Cardiac fibroblast (primary cell): ENCODE results near the gene ATP8A2.

Experiments
- DNase-seq, 2 donors: peaks; one replicate each; pipeline versions ENCODE4 v3.0.0 to v3.0.0-alpha.2; 2010; ENCODE audit warnings: low read depth in 2 of 2
- H3K4me3 ChIP-seq, 2 donors: replicated peaks in 1 of 2; 1 replicate in 1 of 2; 2 replicates in 1 of 2; pipeline ENCODE4 v1.5.1; 2011; ENCODE audit warnings: low read depth in 2 of 2, low read length in 2 of 2, mild to moderate bottlenecking in 2 of 2, moderate library complexity in 1 of 2
- TF ChIP-seq, protein P1 (sequence below): IDR thresholded peaks from one replicate; pipeline ENCODE4 v1.5.1; 2011; ENCODE audit warnings: low read depth, mild to moderate bottlenecking, low read length, inconsistent platforms

Gene ATP8A2

DNA sequence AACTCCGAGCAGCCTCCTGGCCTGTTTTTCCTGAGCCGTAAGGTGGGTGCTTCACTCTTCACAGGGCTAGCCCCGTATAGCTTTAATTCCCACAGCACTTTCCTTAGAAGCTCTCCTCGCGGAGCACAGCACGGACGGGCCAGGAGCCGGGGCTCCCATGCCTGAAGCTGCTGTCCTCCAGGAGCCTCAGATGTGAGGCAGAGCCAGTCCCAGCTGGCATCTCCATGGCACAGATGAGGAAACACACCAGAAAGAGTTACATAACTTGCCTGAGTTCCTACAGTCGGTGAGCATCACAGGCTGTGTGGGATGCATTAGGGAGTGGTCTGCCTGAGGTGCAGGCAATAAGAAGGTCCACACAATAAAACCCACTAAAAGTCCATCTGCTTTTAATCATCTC, 118.5 kb downstream of the ATP8A2 start:
- H3K4me3 ChIP-seq: no peak overlapping the region
- DNase-seq: no peak
- TF ChIP-seq, protein P1, sequence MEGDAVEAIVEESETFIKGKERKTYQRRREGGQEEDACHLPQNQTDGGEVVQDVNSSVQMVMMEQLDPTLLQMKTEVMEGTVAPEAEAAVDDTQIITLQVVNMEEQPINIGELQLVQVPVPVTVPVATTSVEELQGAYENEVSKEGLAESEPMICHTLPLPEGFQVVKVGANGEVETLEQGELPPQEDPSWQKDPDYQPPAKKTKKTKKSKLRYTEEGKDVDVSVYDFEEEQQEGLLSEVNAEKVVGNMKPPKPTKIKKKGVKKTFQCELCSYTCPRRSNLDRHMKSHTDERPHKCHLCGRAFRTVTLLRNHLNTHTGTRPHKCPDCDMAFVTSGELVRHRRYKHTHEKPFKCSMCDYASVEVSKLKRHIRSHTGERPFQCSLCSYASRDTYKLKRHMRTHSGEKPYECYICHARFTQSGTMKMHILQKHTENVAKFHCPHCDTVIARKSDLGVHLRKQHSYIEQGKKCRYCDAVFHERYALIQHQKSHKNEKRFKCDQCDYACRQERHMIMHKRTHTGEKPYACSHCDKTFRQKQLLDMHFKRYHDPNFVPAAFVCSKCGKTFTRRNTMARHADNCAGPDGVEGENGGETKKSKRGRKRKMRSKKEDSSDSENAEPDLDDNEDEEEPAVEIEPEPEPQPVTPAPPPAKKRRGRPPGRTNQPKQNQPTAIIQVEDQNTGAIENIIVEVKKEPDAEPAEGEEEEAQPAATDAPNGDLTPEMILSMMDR: no peak

DNA sequence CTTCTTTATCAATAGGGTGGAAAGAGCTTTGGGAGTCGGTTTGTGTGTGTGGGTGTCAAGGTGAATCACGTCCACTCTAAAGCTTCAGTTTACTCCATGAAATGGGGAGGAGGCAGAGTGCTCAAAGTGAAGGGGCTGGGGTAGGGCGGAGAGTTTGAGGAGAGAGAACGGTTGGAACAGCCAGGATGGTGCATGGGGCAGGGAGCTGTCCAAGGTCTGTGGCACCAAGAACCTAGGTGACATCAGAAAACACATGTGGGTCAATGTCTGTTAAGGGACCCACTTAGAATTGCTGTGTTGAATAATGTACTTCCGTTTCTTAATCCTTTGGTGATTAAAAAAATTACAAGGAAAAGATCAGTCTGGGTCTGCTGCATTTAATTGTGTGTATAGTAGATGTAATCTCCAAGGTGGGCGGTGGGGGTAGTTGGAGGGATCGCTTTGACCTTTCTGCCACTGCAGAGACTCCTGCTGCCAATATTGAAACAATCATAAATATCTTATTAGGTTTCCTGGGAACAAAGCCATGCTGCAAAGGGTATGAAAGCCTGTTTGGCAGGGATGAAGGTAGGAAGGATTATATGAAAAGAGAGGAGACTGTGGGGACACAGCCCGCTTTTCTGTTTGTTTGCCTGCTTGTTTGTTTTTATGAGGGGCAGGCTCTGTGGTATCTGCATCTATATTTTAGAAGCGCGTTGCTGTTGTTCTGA, 122.3 kb downstream of the ATP8A2 start:
- no peak overlapping the region for H3K4me3 ChIP-seq
- TF ChIP-seq, protein P1: no peak
- no peak for DNase-seq

DNA sequence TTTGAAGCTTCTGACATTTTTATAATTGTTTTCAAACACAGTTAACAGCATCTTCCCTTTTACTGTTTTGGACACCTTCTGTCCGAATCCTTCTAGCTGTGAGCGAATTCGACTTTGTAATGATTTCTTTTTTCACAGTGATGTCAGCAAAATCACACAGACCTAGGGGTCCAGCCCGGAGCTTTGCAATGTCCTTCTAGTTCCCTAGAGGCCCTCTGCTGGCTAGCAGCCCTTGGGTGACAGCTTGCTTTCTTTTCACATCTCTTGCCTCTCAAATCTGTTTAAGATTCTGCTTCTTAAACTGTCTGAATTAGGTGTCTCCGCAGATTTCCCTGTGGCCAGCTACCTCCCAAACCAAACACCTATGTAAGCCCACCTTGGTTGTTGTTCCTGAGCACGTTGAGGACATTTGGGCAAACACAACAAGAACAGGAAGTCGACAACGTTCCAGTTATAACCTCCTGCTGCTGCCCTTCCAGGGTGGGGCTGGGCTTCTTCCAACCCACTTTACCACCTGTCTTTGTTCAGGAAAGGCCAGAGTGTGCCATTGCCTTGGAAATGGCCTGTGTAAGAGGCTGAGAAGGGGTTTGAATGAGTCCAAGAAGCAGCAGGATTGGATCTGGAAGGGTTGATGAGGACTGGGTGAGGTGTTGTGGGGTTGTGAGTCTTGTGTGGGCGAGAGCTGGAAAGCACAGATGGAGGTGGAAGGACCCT, 123.1 kb downstream of the ATP8A2 start:
- TF ChIP-seq, protein P1: no peak
- H3K4me3 ChIP-seq: no peak overlapping the region
- DNase-seq: no peak

DNA sequence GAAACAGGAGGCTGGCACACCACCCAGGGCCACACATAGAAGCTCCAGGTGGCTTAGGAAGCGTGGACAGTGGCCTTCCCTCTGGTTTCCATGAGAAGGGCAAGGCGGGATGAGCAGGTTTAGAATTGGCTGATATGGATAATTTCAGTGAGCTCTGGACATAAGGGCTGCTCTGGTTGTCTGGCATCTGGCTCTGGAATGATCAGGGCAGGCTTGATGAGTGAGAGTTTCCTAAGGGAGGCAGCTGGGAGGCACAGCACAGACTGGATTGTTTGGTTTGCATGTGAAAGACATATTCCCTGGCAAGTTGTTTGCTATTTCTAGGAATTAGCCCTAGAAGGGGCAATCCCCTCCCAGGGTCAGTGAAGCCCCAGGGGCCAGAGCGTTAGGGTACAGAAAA, 129.5 kb downstream of the ATP8A2 start:
- no peak overlapping the region for H3K4me3 ChIP-seq
- TF ChIP-seq, protein P1: no peak
- no peak for DNase-seq

DNA sequence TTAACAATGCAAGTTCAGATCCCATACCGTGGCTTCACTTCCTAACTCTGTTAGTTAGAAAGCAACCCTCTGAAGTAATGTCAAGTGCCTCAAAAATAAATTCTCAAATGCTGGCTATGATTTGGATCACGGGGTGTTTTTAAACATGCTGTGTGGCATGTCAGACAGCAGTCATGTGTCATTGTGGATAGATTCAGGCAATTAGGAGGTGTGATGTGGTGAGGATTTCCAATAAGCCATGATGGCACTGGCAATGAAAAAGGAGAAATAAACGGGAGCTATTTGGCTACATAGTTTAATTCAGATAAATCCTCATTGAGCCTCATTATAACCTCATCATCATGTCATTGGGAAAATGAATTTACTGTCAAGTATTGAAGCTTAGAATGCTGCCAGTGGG, 130.3 kb downstream of the ATP8A2 start:
- DNase-seq: no peak
- no peak overlapping the region for H3K4me3 ChIP-seq
- TF ChIP-seq, protein P1: no peak

DNA sequence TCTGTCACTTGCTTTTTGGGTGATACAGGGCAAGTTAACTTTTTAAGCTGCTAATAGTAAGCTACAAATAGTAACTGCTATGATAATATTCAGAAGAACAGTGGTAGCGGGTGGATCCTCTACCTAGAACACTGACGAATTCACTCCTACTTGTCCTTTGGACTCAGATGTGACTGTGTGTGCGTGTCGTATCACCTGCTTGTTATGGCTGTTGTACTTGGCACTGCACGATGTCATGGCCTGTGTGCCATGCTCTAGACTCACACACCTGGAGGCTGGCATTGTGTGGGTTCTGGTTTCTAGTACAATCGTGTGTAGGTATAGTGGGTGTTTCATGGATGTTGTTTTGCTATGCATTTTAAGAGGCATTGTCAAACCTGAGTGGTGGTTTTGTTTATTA, 130.8 kb downstream of the ATP8A2 start:
- no peak for DNase-seq
- TF ChIP-seq, protein P1: no peak
- H3K4me3 ChIP-seq: no peak overlapping the region
